ENCODE results near the gene CA12. TPM values are rescaled to one million over a fixed set of nuclear protein-coding genes. Genes with fewer than 3 reads are reported as not detected.

Gene CA12
- polyA plus RNA-seq, 3 donors: not detected

GRCh38 chr15:63331456-63331855 is 50.2 kb downstream of the CA12 start:
- H4K20me1 ChIP-seq (ENCODE audit: insufficient read depth, low read length): no peaks in the 10 kb centered on the region
- H3K4me3 ChIP-seq (replicated peaks in 1 of 3; ENCODE audit: low read depth in 2 of 3, low read length in 3 of 3): no peak overlapping the region
- no peak overlapping the region for H3K9ac ChIP-seq (ENCODE audit: insufficient read depth, low read length, poor library complexity, severe bottlenecking)
- Mint-ChIP-seq H3K4me1 (no peaks in the 10 kb centered on the region), H3K4me3 (no peak overlapping the region), H3K9me3 (no peaks in the 10 kb centered on the region), H3K36me3 (no peaks in the 10 kb centered on the region), H3K27ac (peak overlapping the region in 1 of 7 donors; percentile 66), H3K27me3 (ENCODE audit: low read depth in 3 of 3) (peaks cover 2 to 5% (median 3%) of the 10 kb centered on the region in 3 donors)
- H3K27me3 ChIP-seq (ENCODE audit: control insufficient read depth in 2 of 2, insufficient read depth in 2 of 2, low read length in 2 of 2): no peaks in the 10 kb centered on the region
- H2AFZ ChIP-seq (ENCODE audit: insufficient read depth, low read depth, low read length, poor library complexity, severe bottlenecking): no peak overlapping the region
- no peak overlapping the region for H3K4me2 ChIP-seq (replicated peaks; ENCODE audit: extremely low read depth, low read length, poor library complexity, severe bottlenecking)
- H3K27ac ChIP-seq (ENCODE audit: low read depth in 1 of 2, low read length in 2 of 2): no peak overlapping the region
- no peaks in the 10 kb centered on the region for H3K4me1 ChIP-seq (ENCODE audit: control insufficient read depth in 1 of 2, insufficient read depth in 2 of 2, low read length in 2 of 2)
- H3K79me2 ChIP-seq (ENCODE audit: insufficient read depth, low read length): no peaks in the 10 kb centered on the region
- intact Hi-C loops (cut with micrococcal nuclease): no loop called here
- 97% methylated on average over 11 of the region's 12 CpGs for WGBS (ENCODE audit: insufficient coverage)
- no peak for TF ChIP-seq CTCF (IDR thresholded peaks at IDR 0.05)
- H3K9me3 ChIP-seq (replicated peaks in 1 of 2; ENCODE audit: control insufficient read depth in 1 of 2, insufficient read depth in 1 of 2, low read length in 2 of 2): no peaks in the 10 kb centered on the region
- no peaks in the 10 kb centered on the region for H3K36me3 ChIP-seq (replicated peaks in 1 of 2; ENCODE audit: control insufficient read depth in 1 of 2, insufficient read depth in 2 of 2, low read length in 2 of 2)
- DNase-seq: no peak

- Mint-ChIP-seq H3K27ac (no peak overlapping the region), H3K9me3 (no peaks in the 10 kb centered on the region), H3K27me3 (ENCODE audit: low read depth in 3 of 3) (peaks cover 2 to 5% (median 3%) of the 10 kb centered on the region in 3 donors), H3K4me3 (no peak overlapping the region), H3K4me1 (no peaks in the 10 kb centered on the region), H3K36me3 (no peaks in the 10 kb centered on the region)
- Histone ChIP-seq H3K27ac (ENCODE audit: low read depth in 1 of 2, low read length in 2 of 2) (no peak overlapping the region), H3K4me2 (replicated peaks; ENCODE audit: extremely low read depth, low read length, poor library complexity, severe bottlenecking) (no peak overlapping the region), H3K27me3 (ENCODE audit: control insufficient read depth in 2 of 2, insufficient read depth in 2 of 2, low read length in 2 of 2) (no peaks in the 10 kb centered on the region), H4K20me1 (ENCODE audit: insufficient read depth, low read length) (no peaks in the 10 kb centered on the region), H3K79me2 (ENCODE audit: insufficient read depth, low read length) (no peaks in the 10 kb centered on the region), H3K4me3 (replicated peaks in 1 of 3; ENCODE audit: low read depth in 2 of 3, low read length in 3 of 3) (no peak overlapping the region), H3K4me1 (ENCODE audit: control insufficient read depth in 1 of 2, insufficient read depth in 2 of 2, low read length in 2 of 2) (no peaks in the 10 kb centered on the region), H2AFZ (ENCODE audit: insufficient read depth, low read depth, low read length, poor library complexity, severe bottlenecking) (no peak overlapping the region), H3K9ac (ENCODE audit: insufficient read depth, low read length, poor library complexity, severe bottlenecking) (no peak overlapping the region), H3K36me3 (replicated peaks in 1 of 2; ENCODE audit: control insufficient read depth in 1 of 2, insufficient read depth in 2 of 2, low read length in 2 of 2) (no peaks in the 10 kb centered on the region), H3K9me3 (replicated peaks in 1 of 2; ENCODE audit: control insufficient read depth in 1 of 2, insufficient read depth in 1 of 2, low read length in 2 of 2) (no peaks in the 10 kb centered on the region)
- 100% methylated on average over 9 of the region's 10 CpGs for WGBS (ENCODE audit: insufficient coverage)
- DNase-seq: no peak
- intact Hi-C loops (cut with micrococcal nuclease): no loop called here
- no peak for TF ChIP-seq CTCF (IDR thresholded peaks at IDR 0.05)
Observed at GRCh38 chr15:63330926-63331325, 50.7 kb downstream of the CA12 start.

All from CD14-positive monocyte (primary cell).